ENCODE data around the gene NKX6-2. TPM values are rescaled to one million over a fixed set of nuclear protein-coding genes. Genes with fewer than 3 reads are reported as not detected.
"Not testable (repeated sequence)": the region's sequence is repeated elsewhere in the genome, so short reads cannot be mapped to it uniquely, and the experiment has no call there.

Gene NKX6-2
- total RNA-seq, 2 donors from 2014 or later: 5.0 TPM; not detected in 1

GRCh38 chr10:132774902-132775863 is 10.8 kb downstream of the NKX6-2 start:
- Histone ChIP-seq H3K9me3 (no peaks in the 10 kb centered on the region), H3K27ac (no peak overlapping the region), H3K4me3 (no peak overlapping the region), H3K4me1 (replicated peaks) (no peaks in the 10 kb centered on the region), H3K27me3 (replicated peaks; ENCODE audit: insufficient read depth) (no peaks in the 10 kb centered on the region), H3K36me3 (no peaks in the 10 kb centered on the region)
- intact Hi-C loops (cut with DNase I): no loop called here
- TF ChIP-seq POLR2AphosphoS5 (IDR thresholded peaks at IDR 0.05): no peak
- TF ChIP-seq CTCF (IDR thresholded peaks at IDR 0.05): no peak
- TF ChIP-seq POLR2A (IDR thresholded peaks at IDR 0.05): no peak
- WGBS: 67% methylated on average over 20 of the region's 22 CpGs
- DNase-seq (ENCODE audit: low spot score): no peak

GRCh38 chr10:132774181-132774901 is 11.6 kb downstream of the NKX6-2 start:
- H3K4me3 ChIP-seq: no peak overlapping the region
- DNase-seq (ENCODE audit: low spot score): no peak
- no peaks in the 10 kb centered on the region for H3K36me3 ChIP-seq
- H3K9me3 ChIP-seq: no peaks in the 10 kb centered on the region
- 64% methylated on average over 29 of the region's 29 CpGs for WGBS
- TF ChIP-seq CTCF (IDR thresholded peaks at IDR 0.05) (no peak), POLR2AphosphoS5 (IDR thresholded peaks at IDR 0.05) (no peak), POLR2A (IDR thresholded peaks at IDR 0.05) (no peak)
- H3K4me1 ChIP-seq (replicated peaks): no peaks in the 10 kb centered on the region
- intact Hi-C loops (cut with DNase I): no loop called here
- no peaks in the 10 kb centered on the region for H3K27me3 ChIP-seq (replicated peaks; ENCODE audit: insufficient read depth)
- no peak overlapping the region for H3K27ac ChIP-seq

- H3K4me1 ChIP-seq (replicated peaks); H3K36me3 ChIP-seq; H3K9me3 ChIP-seq; H3K4me3 ChIP-seq; DNase-seq (ENCODE audit: low spot score); H3K27ac ChIP-seq; intact Hi-C loops (cut with DNase I); H3K27me3 ChIP-seq (replicated peaks; ENCODE audit: insufficient read depth): not testable (repeated sequence)
- 97% methylated on average over 15 of the region's 25 CpGs for WGBS
Measured at GRCh38 chr10:132772816-132773215, 13.1 kb downstream of the NKX6-2 start.

- no peaks in the 10 kb centered on the region for H3K36me3 ChIP-seq
- intact Hi-C loops (cut with DNase I): no loop called here
- TF ChIP-seq POLR2AphosphoS5 (IDR thresholded peaks at IDR 0.05) (no peak), CTCF (IDR thresholded peaks at IDR 0.05) (no peak), POLR2A (IDR thresholded peaks at IDR 0.05) (no peak)
- H3K4me1 ChIP-seq (replicated peaks): no peaks in the 10 kb centered on the region
- WGBS: 96% methylated on average over 45 of the region's 45 CpGs
- H3K4me3 ChIP-seq: no peak overlapping the region
- H3K27ac ChIP-seq: no peak overlapping the region
- H3K9me3 ChIP-seq: no peaks in the 10 kb centered on the region
- DNase-seq (ENCODE audit: low spot score): no peak
- H3K27me3 ChIP-seq (replicated peaks; ENCODE audit: insufficient read depth): no peaks in the 10 kb centered on the region
Measured at GRCh38 chr10:132770061-132771021, 15.6 kb downstream of the NKX6-2 start.
